GM18520 (cell line): ENCODE data around the gene UBXN2A.
"Not testable (repeated sequence)": the region's sequence is repeated elsewhere in the genome, so short reads cannot be mapped to it uniquely, and the experiment has no call there.

Experiments used
- ATAC-seq: cut with Tn5 transposase; IDR thresholded peaks from one replicate; pipeline ENCODE4 v1.9.1; 2021; ENCODE audit not compliant: unreplicated experiment

The UBXN2A gene

DNA sequence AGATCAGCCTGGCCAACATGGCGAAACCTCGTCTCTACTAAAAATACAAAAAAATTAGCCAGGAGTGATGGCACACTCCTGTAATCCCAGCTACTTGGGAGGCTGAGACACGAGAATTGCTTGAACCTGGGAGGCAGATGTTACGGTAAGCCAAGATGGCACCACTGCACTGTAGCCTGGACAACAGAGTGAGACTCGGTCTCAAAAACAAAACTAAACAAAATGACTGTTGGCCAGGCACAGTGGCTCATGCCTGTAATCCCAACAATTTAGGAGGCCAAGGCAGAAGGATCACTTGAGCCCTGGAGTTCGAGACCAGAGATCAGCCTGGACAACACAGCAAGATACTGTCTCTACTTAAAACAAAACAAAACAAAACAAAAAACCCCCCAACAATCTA is 102.9 kb downstream of the UBXN2A start:
- ATAC-seq = not testable (repeated sequence)

DNA sequence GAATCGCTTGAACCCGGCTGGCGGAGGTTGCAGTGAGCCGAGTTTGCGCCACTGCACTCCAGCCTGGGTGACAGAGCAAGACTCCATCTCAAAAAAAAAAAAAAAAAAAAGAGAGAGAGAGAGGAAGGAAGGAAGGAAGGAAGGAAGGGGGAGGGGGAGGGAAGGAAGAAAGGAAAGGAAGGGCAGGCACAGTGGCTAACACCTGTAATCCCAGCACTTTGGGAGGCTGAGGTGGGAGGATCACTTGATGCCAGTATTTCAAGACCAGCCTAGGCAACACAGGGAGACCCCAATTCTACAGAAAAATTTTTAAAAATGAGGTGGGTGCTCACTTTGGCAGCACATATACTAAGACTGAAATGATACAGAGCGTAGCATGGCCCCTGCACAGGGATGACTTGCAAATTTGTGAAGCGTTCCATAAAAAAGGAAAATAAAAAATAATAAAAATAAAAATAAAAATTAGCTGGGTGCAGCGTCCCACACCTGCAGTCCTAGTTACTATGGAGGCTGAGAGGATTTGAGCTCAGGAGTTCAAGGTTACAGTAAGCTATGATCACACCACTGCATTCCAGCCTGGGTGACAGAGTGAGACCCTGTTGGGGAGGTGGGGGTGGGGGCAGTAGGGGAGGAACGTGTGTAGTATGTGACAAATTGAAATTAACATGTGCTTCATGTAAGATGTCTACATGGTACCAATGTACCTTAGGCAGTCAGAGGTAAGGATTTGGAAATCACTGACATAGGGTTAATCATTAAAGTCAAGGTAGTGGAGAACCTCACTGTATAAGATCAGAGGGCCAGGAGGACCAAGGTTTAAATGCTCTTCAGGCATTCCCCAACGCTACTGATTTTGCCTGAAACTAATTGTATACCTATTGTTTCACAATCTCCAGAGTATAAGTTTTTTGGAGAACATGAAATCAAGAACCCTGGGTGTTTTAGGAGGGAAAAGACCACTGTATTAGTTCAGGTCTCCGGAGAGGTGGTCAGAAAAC is 105.5 kb downstream of the UBXN2A start:
- ATAC-seq = no peak

DNA sequence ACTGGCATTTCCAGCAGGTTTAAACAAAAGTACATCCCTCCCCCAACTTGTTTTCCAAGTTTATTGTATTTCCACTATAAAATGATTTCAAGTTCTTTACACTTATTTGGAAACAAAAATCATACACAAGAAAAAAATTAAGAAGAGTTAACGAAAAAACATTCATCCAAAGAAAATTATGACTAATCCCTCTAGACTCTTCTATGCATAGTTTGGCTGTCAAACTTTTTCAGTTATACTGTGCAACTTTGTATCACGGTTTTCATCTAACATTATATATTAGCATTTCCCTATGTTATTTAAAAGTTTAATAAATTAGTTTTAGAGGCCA is 106.3 kb downstream of the UBXN2A start:
- ATAC-seq = no peak

DNA sequence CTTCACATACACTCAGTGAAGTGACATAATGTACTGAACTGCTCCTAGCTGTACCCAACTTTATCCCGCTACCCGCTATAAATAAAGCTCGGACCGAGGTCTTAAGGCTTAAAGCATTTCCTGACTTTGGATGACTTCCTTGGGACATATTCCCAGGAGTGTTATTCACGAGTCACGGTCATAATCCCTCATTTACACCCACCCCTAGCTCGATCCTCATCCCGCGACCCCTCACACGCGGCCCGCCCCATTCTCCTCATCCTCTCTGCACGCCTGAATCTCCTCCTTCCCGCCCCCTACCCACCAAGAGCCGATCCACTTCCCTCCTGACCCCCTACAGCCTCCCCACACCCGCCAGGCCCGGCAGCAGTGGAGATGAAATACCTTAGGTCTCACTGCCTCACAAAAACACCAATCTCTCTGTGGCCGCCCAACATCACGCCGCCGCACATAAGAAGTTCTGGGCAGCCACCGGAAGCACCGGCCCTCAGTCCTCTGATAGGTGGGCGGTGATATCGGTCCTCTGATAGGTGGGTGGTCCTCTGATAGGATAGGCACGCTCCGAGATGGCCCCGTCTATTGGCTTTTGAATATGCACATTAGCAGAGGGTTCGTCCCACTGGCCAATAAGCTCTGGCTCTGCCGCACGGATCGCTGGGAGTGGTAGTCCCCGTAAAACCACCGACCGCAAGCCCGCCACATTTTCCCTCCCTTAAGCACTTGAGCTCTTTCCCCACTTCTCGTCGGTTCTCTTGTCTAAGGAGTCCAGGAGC is 106.9 kb downstream of the UBXN2A start, which contains the start of gene WDCP:
Gene WDCP (minus strand): TSS at position 462 of the 773 bp plus-strand sequence. CDS start 7,897 bp downstream, outside the sequence.
- ATAC-seq = peak; percentile 98

DNA sequence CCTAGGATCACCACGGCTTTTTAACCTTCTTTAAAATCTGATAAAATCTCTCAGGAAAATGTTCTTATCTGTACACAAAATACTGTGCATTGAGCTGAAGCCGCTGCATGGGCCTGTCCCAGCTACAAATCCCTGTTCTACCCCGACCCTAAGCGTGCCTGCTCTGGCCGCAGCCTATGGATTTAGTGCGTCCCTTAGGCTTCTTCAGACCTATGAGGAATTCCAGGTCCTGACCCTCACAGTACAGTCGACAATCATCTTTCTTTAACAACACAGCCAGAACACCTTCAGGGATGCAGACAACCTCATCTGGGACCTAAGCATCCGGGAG is 107.4 kb downstream of the UBXN2A start:
- ATAC-seq = no peak

GRCh38 chr2:24048769-24049484 is 108.7 kb downstream of the UBXN2A start:
- ATAC-seq = no peak

DNA sequence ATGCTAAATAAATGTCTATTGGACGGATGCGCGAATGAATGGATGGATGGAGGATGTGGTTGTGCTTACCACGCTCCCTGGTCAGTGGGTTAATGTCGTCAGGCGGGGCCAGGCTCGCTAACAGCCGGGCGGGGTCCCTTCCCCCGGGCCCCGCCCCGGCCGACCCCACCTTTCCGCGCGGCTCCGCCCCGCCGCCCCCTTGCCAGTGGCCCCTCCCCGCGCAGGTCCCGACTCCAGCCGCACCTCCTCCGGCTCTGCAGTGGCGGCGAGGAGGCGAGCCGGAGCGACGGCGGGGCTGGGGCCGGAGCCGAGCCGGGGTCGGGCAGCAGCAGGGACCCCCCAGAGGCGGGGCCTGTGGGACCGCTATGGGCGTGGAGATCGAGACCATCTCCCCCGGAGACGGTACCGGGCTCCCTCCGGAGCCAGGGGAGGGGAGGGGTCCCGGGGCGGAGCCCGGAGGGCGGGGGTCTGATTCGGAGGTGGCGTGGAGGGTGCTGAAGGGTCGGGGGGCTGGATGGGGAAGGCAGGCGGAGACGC is 109.3 kb downstream of the UBXN2A start, which contains the start of gene FKBP1B:
Gene FKBP1B (plus strand): TSS at position 257 of the 537 bp plus-strand sequence. CDS start 109 bp downstream, at position 366.
- ATAC-seq = no peak

DNA sequence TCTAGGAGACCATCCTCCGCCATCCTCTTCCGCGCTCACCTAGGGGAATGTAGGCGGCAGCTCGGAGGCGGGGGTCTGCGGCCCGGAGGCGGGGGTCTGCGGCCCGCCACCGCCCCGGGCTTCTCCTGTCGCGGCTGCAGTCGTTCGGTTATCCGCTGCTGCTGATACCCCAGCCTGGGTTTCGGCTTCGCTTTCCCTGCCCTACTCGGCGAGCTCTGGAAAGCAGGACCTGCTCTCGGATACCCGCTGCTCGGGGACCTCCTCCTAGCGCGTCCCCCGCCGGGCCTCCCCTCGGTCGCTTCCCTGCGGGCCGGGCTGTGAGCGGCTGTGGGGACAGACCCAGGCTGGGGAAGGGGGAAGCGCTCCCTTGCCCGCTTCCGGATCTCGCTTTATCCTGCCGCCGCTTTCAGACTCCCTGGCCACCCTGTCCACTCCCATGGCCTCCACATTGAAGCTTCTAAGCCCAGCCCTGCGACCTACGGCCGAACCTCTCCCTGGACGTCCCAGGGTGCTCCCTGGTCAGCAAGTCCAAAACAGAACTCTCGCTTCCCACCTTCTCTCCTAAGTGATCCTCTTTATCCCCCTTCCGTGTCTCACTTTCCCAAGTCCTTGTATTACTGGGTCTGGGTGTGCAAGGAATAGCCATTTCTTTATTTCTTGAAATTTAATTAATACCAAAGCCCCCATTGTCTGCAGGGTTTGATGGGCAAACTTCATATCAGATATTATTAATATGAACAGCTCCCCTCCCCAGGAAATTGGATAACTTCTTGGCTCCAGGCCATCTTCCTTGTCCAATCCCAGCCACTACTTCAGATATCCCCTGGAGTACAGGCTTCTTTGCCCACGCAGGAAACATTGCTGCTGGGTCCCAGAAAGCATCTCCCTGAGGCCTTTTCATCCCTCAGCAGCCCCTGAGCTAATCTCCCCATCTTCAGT is 110.0 kb downstream of the UBXN2A start:
- no peak for ATAC-seq

DNA sequence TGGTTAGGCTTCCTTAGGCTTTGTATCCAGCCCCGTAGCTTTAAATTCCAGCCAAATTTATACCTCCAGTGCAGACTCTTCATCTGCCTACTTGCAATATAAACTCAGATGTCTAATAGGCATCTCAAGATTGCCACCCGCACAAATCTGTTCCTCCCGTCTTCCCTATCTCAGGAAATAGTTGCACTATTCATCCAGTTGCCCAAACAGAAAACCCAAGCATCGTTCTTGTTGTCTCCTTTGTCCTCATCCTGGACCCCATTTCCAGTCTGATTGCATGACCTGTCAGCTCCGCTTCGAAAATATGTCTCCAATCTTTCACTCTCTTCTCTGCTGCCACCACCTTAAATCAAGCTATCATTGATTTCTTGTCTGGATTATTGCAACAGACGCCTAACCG is 111.6 kb downstream of the UBXN2A start:
- no peak for ATAC-seq

GRCh38 chr2:24052951-24053350 is 112.7 kb downstream of the UBXN2A start:
- no peak for ATAC-seq
